Mucosa of stomach (tissue), 1 donor: Measurements from ENCODE around the gene NTRK2.

ENCODE experiments used
- H3K27me3 ChIP-seq: one replicate; pipeline ENCODE4 v1.7.0; 2013; ENCODE audit warnings: mild to moderate bottlenecking, low read length; ENCODE audit not compliant: control insufficient read depth, insufficient read depth
- H3K36me3 ChIP-seq: one replicate; pipeline ENCODE4 v1.7.0; 2013; ENCODE audit warnings: low read length; ENCODE audit not compliant: control insufficient read depth, insufficient read depth
- H3K4me1 ChIP-seq: one replicate; pipeline ENCODE4 v1.7.0; 2013; ENCODE audit warnings: mild to moderate bottlenecking, low read length; ENCODE audit not compliant: control insufficient read depth, insufficient read depth
- H3K4me3 ChIP-seq: one replicate; pipeline ENCODE4 v1.7.0; 2013; ENCODE audit warnings: low read length
- H3K9ac ChIP-seq: one replicate; pipeline ENCODE4 v1.7.0; 2013; ENCODE audit warnings: mild to moderate bottlenecking, low read length, moderate library complexity
- H3K9me3 ChIP-seq: one replicate; pipeline ENCODE4 v1.7.0; 2013; ENCODE audit warnings: mild to moderate bottlenecking, low read length, moderate library complexity; ENCODE audit not compliant: control insufficient read depth
- donor health status: Pancreatic carcinoma.

Gene NTRK2

DNA sequence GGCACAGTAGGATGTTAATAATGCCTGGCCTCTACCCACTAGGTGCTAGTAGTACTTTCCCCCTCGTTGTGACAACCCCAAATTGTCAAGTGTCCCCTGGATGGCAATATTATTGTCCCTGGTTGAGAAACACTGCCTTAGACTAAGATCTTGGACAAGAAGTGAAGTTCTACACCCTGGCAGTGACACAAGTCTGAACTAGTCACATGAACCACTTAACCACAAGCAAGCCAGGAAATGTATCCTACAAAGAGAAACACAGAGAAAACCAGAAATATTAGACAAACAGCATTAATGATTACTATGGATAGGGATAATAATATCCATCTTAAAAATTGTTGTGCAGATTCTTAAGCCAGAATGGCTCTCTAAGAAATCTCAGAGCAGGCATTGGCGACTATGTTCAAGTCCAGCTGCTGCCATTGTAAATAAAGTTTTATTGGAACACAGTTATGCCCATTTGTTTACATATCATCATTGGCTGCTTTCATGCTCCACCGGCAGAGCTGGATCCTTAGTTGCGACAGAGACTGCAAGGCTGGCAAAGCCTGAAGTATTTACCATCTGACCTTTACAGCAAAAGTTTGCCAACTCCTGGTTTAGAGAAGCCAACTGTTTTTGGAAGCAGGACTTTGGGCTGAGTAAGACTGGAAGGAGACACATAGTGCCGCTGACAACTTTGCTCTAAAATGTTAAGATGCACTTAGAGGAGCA, 80.8 kb downstream of the NTRK2 start:
- Histone ChIP-seq H3K4me1 (no peaks in the 10 kb centered on the region), H3K9me3 (no peaks in the 10 kb centered on the region), H3K4me3 (no peak overlapping the region)

DNA sequence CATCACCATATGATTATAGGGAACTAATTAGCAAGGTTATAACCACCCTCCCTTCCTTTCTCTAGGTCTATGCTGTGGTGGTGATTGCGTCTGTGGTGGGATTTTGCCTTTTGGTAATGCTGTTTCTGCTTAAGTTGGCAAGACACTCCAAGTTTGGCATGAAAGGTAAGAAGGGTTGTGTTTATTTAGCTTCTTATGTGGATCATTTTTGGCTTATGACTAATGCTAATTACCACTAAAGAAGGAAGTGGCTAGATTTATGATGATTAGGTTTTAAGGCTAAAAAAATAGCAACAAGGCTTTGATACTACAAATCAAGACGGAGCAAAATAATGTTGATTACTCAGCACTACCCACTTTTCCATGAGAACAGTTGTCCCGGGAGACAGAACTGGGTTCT, 82.4 kb downstream of the NTRK2 start:
- no peaks in the 10 kb centered on the region for H3K27me3 ChIP-seq
- no peaks in the 10 kb centered on the region for H3K36me3 ChIP-seq
- no peak overlapping the region for H3K4me3 ChIP-seq
- no peaks in the 10 kb centered on the region for H3K4me1 ChIP-seq
- no peak overlapping the region for H3K9ac ChIP-seq
- no peaks in the 10 kb centered on the region for H3K9me3 ChIP-seq

More for the DNA sequence above, 80.8 kb downstream of the NTRK2 start:
- Histone ChIP-seq H3K27me3 (no peaks in the 10 kb centered on the region), H3K36me3 (no peaks in the 10 kb centered on the region), H3K9ac (no peak overlapping the region)

GRCh38 chr9:84754461-84754860, 84.9 kb downstream of the NTRK2 start:
- no peaks in the 10 kb centered on the region for H3K4me1 ChIP-seq
- H3K36me3 ChIP-seq: no peaks in the 10 kb centered on the region
- no peaks in the 10 kb centered on the region for H3K9me3 ChIP-seq
- H3K27me3 ChIP-seq: no peaks in the 10 kb centered on the region
- no peak overlapping the region for H3K9ac ChIP-seq
- no peak overlapping the region for H3K4me3 ChIP-seq

DNA sequence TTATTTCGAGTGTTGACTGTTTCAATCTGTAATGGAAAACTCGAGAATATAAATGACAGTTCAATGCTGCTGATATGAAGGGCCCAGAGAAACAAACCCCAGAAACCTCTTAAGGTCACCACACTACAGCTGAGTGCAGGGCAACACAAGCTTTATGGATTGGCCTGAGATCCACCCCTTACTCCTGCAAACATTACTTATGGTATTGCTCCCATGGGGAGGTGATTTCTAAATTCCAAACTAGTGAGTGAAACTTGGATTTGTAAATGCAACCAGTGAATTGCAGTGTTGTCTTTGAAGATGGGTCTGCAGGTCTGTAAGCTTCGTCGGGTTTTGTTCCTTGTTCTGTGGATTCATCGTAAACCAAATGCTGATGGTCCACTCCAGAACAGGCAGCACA, 85.4 kb downstream of the NTRK2 start:
- Histone ChIP-seq H3K4me1 (no peaks in the 10 kb centered on the region), H3K36me3 (no peaks in the 10 kb centered on the region), H3K4me3 (no peak overlapping the region), H3K9me3 (no peaks in the 10 kb centered on the region), H3K27me3 (no peaks in the 10 kb centered on the region), H3K9ac (no peak overlapping the region)

GRCh38 chr9:84755380-84755779, 85.9 kb downstream of the NTRK2 start:
- H3K36me3 ChIP-seq: no peaks in the 10 kb centered on the region
- H3K4me3 ChIP-seq: no peak overlapping the region
- no peaks in the 10 kb centered on the region for H3K27me3 ChIP-seq
- no peaks in the 10 kb centered on the region for H3K4me1 ChIP-seq
- H3K9ac ChIP-seq: no peak overlapping the region
- no peaks in the 10 kb centered on the region for H3K9me3 ChIP-seq

GRCh38 chr9:84756171-84756570, 86.6 kb downstream of the NTRK2 start:
- H3K4me1 ChIP-seq: no peaks in the 10 kb centered on the region
- H3K9me3 ChIP-seq: no peaks in the 10 kb centered on the region
- H3K9ac ChIP-seq: no peak overlapping the region
- no peak overlapping the region for H3K4me3 ChIP-seq
- H3K36me3 ChIP-seq: no peaks in the 10 kb centered on the region
- H3K27me3 ChIP-seq: no peaks in the 10 kb centered on the region

- Histone ChIP-seq H3K36me3 (no peaks in the 10 kb centered on the region), H3K27me3 (no peaks in the 10 kb centered on the region), H3K9me3 (no peaks in the 10 kb centered on the region), H3K4me3 (no peak overlapping the region), H3K4me1 (no peaks in the 10 kb centered on the region), H3K9ac (no peak overlapping the region)
These were observed 87.2 kb downstream of the NTRK2 start for GRCh38 chr9:84756731-84757130.

- Histone ChIP-seq H3K9me3 (no peaks in the 10 kb centered on the region), H3K9ac (no peak overlapping the region)
These were observed 89.3 kb downstream of the NTRK2 start for GRCh38 chr9:84758817-84759216.

GRCh38 chr9:84759300-84759750, 89.8 kb downstream of the NTRK2 start:
- no peak overlapping the region for H3K4me3 ChIP-seq
- H3K9me3 ChIP-seq: no peaks in the 10 kb centered on the region
- no peaks in the 10 kb centered on the region for H3K4me1 ChIP-seq
- no peaks in the 10 kb centered on the region for H3K27me3 ChIP-seq
- H3K36me3 ChIP-seq: no peaks in the 10 kb centered on the region
- H3K9ac ChIP-seq: no peak overlapping the region

More at GRCh38 chr9:84758817-84759216, 89.3 kb downstream of the NTRK2 start:
- Histone ChIP-seq H3K4me1 (no peaks in the 10 kb centered on the region), H3K4me3 (no peak overlapping the region), H3K27me3 (no peaks in the 10 kb centered on the region), H3K36me3 (no peaks in the 10 kb centered on the region)

- H3K27me3 ChIP-seq: no peaks in the 10 kb centered on the region
- no peaks in the 10 kb centered on the region for H3K4me1 ChIP-seq
- H3K4me3 ChIP-seq: no peak overlapping the region
- no peaks in the 10 kb centered on the region for H3K9me3 ChIP-seq
- H3K9ac ChIP-seq: no peak overlapping the region
- no peaks in the 10 kb centered on the region for H3K36me3 ChIP-seq
These were observed 90.3 kb downstream of the NTRK2 start for GRCh38 chr9:84759804-84760203.

GRCh38 chr9:84761137-84761808, 91.7 kb downstream of the NTRK2 start:
- no peaks in the 10 kb centered on the region for H3K9me3 ChIP-seq
- no peak overlapping the region for H3K9ac ChIP-seq
- no peaks in the 10 kb centered on the region for H3K4me1 ChIP-seq
- no peaks in the 10 kb centered on the region for H3K36me3 ChIP-seq
- H3K27me3 ChIP-seq: no peaks in the 10 kb centered on the region
- no peak overlapping the region for H3K4me3 ChIP-seq

DNA sequence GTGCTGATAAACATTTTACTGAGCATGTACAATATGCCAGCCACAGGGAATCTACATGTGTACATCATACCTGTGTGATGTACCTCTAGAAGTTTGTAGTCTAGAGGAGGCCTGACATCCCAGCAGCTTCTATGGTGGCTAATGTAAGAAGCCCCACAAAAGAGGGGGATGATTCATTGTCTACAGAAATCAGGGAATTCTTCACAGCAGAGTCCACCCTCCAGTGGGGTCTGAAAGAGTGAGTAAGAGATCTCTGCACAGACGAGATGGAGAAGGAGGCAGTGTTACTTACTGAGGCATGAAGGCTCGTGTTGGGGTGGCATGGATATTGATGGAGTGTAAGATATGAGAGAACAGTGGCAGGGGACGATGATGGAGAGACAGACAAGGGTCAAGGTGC, 103.0 kb downstream of the NTRK2 start:
- Histone ChIP-seq H3K4me3 (no peak overlapping the region), H3K4me1 (no peaks in the 10 kb centered on the region), H3K36me3 (no peaks in the 10 kb centered on the region), H3K27me3 (no peaks in the 10 kb centered on the region), H3K9ac (no peak overlapping the region), H3K9me3 (no peaks in the 10 kb centered on the region)
